HG03378 (cell line): ENCODE measurements around the gene LTO1.

Experiments
- ATAC-seq: cut with Tn5 transposase; IDR thresholded peaks from one replicate; pipeline ENCODE4 v1.9.1; 2021; ENCODE audit warnings: mild to moderate bottlenecking, moderate library complexity; ENCODE audit not compliant: unreplicated experiment

LTO1 gene

DNA sequence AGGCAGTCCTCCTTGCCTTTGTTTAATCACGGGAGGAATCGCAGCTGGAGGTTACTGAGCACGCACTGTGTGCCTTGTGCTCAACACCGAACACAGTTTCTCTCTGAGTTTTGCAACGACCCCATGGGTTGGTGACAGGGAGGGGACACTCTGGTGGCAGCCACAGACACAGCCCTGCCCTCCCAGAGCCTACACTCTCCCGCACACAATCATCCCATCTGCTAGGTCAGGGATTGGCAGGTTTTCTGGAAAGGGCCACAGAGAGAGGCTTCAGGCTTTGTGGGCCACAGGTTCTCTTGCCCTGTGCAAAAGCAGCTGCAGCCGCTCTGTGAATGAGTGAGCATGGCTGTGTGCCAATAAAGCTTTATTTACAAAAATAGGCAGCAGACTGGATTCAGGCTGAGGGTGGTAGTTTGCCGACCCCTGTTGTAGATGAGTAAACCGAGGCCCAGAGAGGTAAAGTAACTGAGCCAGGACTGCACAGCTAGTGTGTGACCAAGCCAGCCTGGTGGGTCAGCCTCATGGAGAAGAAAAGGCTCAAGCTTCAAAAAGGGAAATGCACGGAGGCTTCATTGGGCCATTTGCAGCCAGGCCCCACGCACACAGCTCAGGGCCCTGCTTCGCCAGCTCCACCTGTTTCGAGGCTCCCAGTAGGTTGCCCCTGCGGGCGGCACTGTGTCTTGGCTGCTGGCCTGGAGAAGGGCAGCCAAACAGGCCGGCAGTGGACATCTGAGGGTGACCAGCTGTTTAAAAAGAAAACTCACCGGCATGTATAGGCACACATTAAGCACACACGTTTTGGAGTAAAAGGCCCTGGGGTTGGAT, 16.3 kb downstream of the LTO1 start:
- no peak for ATAC-seq

GRCh38 chr11:69657911-69658625, 17.1 kb downstream of the LTO1 start:
- ATAC-seq = no peak

- no peak for ATAC-seq
Measured at GRCh38 chr11:69657456-69657910, 17.7 kb downstream of the LTO1 start.

DNA sequence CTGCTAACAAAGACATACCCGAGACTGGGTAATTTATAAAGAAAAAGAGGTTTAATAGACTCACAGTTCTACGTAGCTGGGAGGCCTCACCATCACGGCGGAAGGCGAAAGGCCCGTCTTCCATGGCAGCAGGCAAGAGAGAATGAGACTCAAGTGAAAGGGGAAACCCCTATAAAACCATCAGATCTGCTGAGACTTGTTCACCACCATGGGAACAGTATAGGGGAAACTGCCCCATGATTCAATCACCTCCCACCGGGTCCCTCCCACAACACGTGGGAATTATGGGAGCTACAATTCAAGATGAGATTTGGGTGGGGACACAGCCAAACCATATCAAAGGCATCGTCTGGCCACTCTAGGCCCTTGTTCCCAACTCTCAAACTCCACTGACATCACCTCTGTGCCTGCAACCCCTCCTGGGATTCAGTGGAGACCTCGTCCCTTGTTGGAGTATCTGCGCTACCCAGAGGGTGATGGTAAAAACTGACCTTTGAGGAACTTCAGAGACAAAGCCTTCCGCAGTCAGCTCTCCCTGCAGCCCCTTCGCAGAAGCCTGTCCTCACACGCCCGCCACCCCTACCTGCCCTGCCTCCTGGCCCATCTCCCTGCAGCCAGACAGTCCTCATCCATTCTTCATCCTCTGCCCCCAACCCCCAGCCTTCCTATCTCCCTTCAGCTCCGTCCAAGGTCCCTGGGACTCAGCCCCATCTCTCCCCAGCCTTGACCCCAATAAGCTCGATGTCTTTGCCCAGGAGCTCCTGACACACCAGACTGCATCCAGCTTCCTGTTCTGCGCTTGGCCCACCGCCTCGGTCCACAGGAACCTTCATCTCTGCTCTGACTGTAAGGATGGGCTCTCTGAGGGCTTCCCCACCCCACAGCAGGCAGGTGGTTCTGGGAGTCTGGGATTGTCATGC, 18.4 kb downstream of the LTO1 start:
- ATAC-seq = no peak

DNA sequence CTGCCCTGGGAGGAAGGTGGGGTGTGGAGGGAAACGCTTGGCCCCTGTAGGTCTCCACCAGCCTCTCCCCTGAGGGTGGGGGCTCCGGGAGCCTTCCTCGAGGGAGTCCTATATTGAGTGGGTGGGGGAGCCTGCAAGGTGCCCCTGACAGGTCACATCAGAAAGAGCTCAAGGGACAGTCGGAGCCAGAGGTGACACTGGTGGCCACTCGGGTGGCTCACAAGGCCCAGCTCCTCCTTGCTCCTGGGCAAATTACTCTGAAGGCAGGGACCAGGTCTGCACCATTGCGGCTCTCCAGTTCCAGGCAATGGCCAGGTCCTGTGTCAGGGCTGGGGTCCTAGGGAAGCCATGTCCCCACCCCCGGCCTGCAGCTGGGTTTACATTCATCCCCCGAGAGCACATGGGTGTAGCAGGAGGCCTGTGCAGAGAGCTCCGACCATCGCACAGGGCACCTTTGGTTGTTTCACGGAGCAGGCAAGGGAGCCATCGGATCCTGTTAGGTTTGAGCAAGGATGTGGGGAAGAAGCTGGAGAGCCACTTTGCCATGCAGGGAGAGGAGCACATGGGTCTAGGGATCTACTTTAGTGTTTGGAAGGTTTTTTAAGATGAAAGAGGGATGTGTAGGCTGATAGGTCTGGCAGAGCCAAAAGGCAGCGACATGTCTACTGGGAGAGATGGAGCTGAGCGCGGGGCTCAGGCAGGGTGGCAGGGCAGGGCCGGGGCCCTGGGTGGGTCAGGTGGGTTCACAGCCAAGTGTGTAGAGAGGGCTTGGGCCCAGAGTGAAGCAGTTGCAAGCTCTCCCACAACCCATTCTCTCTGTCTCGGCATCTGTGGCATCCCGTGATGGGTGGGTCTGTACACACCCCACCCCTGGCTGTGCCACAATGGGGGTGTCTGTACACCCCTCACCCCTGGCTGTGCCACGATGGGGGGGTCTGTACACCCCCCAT, 19.4 kb downstream of the LTO1 start:
- no peak for ATAC-seq

GRCh38 chr11:69654660-69655478, 20.3 kb downstream of the LTO1 start:
- no peak for ATAC-seq

- no peak for ATAC-seq
Measured at GRCh38 chr11:69654001-69654659, 21.0 kb downstream of the LTO1 start.

GRCh38 chr11:69653406-69653960, 21.7 kb downstream of the LTO1 start:
- no peak for ATAC-seq

- no peak for ATAC-seq
Measured at GRCh38 chr11:69652999-69653398, 22.2 kb downstream of the LTO1 start.

DNA sequence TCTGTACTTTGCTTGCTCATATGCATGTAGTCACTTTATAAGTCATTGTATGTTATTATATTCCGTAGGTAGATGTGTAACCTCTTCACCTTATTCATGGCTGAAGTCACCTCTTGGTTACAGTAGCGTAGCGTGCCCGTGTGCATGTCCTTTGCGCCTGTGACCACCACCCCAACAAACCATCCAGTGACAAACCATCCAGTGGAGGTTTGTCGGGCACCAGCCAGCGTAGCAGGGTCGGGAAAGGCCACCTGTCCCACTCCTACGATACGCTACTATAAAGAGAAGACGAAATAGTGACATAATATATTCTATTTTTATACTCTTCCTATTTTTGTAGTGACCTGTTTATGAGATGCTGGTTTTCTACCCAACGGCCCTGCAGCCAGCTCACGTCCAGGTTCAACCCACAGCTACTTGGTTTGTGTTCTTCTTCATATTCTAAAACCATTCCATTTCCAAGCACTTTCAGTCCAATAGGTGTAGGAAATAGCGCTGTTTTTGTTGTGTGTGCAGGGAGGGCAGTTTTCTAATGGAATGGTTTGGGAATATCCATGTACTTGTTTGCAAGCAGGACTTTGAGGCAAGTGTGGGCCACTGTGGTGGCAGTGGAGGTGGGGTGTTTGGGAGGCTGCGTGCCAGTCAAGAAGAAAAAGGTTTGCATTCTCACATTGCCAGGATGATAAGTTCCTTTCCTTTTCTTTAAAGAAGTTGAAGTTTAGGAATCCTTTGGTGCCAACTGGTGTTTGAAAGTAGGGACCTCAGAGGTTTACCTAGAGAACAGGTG, 23.1 kb downstream of the LTO1 start:
- ATAC-seq = no peak

DNA sequence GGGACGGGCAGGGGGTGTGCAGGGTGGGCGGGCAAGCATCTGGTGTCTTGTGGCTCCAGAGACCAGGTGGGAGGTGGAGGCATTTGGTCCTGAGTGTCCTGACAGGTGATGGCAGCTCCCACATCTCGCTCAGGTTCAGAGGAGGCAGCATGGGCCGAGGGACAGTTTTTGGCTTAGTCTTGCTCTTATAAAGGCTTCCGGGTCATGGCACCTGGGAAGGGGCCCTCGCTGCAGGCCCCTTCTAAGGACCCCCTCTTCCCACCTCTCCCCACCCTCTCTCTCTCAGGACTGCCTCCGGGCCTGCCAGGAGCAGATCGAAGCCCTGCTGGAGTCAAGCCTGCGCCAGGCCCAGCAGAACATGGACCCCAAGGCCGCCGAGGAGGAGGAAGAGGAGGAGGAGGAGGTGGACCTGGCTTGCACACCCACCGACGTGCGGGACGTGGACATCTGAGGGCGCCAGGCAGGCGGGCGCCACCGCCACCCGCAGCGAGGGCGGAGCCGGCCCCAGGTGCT, 24.3 kb downstream of the LTO1 start:
- ATAC-seq = no peak

DNA sequence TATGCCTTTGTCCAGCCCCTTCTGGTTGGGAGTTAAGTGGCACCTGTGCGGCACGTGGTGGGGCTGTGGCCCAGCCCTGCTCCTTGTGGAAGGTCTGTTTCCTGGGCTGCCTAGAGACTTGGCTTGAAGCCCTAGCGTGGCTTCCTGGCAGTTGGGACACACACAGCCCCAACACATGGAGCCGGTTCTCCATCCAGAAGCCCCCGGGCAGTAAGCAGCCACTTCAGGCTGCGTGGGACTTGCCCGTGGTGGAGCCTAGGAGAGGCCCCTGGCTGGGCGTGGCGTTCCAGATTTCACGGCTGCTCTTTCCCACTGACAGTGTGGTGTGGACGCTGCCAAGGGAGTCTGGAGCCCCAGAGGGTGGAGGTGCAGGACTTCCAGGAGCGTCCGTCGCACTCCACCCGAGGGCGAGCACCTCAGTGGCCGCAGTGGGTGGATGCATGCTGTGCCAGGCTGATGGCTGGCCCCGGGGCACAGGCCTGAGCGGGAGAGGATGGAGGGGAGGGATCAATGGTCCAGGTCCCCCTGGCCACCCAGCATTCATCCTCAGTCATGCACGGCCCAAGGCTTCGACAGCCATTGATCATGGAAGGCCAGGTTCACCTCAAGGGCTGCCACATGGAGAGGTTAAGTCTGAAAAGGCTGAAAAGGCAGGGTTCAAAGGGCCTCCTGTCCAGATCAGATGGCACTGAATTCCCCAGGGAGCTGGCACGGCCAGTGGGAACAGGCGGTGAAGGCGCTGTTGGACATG, 24.9 kb downstream of the LTO1 start:
- no peak for ATAC-seq

DNA sequence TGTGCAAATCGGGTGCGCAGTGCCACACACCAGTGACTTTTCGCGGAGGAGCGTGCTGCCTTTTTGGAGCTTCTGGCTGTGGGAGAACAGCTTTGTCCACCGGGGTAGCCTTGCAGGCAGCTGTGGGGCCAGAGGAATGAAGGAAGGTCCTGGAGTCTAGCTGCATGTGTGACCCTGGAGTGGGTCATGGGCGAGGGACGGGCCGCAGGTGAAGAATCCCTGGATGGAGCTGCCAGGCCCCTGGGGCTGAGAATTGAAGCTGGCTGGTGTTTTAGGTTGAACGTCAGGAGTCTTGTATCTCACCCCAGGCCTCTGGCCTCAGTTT, 25.6 kb downstream of the LTO1 start:
- no peak for ATAC-seq

GRCh38 chr11:69648679-69649575, 26.2 kb downstream of the LTO1 start:
- no peak for ATAC-seq

DNA sequence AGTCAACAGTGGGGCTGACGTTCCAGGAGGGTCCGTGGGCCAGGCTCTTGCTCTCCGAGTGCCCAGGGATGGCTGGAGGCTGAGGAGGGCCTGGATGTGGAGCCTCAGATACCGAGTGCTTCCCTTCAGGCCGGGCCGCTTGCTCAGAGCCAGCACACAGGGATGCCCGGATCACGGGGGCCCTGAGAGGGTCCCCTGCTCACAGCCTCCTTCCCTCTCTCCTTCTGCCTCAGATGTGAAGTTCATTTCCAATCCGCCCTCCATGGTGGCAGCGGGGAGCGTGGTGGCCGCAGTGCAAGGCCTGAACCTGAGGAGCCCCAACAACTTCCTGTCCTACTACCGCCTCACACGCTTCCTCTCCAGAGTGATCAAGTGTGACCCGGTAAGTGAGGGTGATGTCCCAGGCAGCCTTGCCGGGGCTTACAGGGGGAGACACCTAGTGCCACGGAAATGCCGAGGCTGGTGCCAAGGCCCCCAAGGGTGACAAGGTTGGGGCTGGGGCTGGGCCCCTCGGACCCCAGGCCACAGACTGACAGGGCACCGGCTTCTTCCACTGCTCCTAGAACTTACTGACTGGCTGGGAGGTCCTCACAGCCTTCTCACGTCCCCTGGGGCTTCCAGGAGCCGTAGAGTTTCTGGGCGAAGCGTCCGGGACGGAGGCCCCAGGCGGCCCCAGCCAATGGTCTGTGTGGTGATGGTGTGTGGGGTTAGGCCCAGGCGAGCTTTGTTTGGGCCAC, 27.2 kb downstream of the LTO1 start:
- no peak for ATAC-seq
